Measurements from ENCODE around the gene TMEM196.

TMEM196 gene

DNA sequence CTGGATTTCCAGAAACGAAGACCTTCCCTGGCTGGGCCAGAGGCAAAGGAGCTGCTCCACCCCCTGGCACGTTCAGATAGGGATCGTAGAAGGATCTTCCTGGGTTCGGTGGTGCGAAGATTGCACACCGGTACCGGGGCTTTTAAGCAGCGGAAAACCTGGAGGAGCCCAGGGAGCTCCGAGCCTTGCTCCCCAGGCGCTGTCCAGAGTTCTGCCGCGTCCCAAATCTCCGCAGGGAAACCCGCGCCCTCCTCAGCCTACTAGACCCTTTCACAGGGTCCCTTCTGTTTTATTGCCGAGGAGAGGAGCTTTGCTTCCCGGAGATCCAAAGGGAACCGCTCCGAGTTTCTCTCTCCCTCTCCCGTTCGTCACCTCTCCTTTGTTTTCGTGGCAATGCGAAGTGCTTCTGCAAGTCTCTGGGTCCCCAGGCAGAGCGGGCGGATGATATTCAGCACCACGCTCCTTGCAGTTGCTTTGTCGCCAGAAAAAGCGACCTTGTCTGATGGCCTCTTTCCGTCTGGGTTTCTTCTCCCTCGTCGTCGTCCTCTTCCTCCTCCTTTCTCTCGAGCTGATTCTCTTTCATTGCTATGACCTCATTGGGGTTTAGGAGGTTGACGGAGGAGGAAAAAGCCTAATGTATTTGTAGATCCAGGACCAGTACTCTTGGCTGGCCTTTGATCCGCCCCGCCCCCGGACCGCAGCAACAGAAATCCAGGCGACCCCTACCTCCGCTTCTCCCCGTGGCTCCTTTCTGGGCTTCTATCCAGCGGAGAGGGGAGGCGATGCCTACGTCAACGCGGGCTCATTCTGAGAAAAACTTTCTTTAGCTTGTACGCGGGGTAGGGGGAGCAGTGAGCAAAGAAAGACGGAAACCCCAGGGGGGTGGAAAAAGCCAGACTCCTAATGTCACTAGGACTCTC lies at the start of gene TMEM196:
Gene TMEM196 (minus strand): TSS at position 777 of the 920 bp plus-strand sequence. CDS start 921 bp downstream, outside the sequence.
- no peak for DNase-seq

DNA sequence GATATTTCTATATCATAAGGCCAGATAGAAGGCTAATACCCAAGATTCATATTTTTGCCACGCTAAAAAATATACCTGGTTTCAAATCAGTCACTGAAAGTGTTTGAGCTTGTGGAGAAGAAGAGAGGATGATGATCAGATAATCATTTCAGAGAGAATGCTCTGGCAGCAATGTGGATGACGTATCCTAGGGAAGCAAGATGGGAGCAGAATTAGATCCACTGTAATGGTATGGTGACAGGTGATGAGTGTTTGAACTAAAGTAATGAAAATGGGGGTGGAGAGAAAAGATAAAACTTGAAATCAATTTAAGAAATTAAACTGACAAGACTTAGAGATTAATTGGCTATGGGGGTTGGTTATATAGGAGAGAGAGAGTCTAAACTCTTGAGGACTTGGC lies 42.7 kb upstream of the TMEM196 start:
- no peak for DNase-seq

DNA sequence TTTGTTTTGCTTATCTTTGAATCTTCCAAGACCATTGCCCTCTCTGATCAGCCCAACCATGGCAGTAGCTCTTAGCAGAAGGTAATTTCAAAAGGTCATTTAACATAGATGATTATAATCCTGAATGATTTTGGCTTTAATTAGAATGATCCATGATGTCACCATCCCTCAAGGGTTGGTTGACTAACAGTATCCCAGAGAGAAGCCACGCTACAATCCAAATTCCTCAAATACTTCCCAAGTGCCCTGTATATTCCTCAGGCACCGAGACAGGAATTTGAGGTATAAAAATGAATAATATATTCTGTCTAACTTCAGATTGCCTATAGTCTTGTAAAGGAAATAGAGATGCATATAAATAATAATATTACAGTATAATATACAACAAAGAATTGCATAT lies 42.1 kb upstream of the TMEM196 start:
- DNase-seq: no peak

DNA sequence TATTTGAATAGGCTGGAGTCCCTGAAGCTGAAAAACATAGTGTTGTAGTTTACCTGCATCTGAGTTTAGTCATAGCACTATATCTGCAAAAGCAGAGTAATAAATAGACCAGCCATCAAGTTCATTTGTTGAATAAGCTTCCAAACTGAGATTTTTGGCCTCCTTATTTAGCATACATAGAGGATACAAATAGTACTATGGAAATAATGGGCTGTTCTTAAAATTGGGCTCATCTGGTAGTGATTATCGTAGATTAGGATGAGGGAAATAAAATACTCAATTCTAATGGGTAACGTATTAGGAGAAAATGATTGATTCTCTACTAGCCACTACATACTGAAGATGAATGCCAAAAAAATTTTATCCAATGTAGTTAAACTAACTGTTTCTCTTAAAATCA lies 41.4 kb upstream of the TMEM196 start:
- no peak for DNase-seq

DNA sequence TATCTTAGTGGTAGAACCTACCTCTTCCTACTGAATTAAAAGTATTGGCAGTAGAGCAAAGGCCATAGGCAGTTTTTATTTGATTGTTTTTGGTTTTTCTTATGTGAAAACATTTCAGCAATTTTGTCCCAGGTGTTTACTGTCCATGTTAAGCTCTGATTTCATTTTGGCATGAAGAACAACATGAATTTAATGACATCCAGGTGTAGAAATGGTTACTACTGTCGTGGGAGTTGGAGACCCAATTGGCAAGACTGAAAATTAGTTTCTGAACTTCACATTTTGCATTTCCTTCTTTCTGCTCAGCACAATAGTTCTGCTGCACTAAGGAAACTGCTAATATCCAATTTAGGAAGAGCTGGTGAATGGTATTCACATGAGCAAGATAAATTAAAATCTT lies 38.0 kb upstream of the TMEM196 start:
- DNase-seq: no peak

DNA sequence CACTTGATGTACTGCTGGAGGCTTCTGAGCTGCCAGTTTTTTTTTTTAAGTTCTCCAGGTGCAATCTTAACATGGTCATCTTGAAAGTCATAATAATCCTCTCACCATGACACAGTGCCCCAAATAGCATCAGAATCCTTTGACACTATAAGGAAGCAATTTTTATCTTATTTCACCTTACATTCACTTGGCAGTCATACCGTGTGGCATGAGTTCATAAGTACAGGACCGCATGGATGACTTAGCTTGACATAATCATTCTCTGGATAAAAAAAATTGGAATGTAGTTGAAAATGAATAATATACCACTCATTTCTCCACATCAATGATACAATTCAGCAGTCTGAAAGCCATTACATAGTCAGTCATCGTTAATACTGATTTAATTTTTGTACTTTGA lies 25.6 kb upstream of the TMEM196 start:
- DNase-seq: no peak

DNA sequence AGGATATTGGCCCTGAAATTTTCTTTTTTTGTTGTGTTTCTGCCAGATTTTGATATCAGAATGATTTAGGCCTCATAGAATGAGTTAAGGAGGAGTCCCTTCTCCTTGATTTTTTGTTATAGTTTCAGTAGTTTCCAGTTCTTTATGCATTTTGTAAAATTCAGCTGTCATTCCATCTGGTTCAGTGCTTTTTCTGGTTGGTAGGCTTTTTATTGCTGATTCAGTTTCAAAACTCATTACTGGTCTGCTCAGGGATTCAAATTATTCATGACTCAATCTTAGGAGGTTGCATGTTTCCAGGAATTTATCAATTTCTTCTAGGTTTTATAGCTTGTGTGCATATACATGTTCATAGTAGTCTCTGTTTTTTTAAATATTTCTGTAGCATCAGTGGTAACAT lies 10.1 kb upstream of the TMEM196 start:
- DNase-seq: no peak

DNA sequence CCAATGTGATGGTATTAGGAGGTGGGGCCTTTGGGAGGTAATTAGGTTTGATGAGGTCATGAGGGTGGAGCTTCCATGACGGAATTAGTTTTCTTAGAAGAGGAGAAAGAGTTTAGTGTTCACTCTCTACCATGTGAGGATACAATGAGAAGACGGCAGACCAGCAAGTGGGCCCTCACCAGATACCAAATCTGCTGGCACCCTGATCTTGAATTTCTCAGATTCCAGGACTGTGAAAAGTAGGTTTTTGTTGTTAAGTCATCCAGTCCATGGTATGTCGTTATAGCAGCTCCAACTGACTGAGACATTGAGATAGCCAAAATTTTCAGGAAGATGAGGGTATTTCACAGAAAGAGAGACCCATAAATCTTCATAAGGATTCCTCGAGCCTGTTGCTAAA lies 3.6 kb upstream of the TMEM196 start:
- no peak for DNase-seq

DNA sequence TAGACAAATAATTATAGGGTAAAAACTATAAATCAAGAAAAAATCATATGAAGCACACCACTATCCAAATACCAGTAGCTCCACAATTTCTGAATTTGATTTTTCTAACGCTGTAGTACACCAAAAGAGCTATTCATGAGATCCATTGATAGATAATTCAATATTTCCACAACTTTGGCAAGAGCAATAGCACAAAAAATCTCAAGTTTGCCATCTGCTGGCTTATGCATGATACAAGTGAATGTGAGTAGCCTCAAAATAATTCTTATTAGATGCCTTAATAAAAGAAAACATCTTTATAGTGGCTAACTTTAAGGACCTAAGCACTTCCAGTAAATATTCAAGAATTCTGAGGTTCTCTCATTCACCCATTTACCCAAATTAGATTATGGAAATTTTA lies 2.2 kb upstream of the TMEM196 start:
- DNase-seq: no peak

DNA sequence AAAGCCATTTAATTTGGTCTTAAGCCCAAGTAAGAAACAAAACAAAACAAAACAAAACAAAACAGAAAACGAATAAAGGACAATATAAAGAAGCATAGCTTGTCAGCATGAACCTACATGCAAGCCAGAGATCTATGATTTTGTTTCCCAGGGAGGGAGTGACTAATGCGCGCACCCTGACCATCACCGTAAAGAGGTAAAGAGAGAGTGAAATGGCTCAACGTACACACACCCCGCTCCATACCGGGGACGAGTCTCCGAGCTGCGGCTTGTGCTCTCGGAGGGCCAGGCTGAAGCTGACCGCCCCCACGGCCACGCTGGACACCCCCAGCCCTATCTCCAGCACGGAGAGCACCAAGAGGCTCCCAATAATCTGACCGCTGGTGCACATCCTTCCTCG lies 1.1 kb downstream of the TMEM196 start:
- no peak for DNase-seq

DNA sequence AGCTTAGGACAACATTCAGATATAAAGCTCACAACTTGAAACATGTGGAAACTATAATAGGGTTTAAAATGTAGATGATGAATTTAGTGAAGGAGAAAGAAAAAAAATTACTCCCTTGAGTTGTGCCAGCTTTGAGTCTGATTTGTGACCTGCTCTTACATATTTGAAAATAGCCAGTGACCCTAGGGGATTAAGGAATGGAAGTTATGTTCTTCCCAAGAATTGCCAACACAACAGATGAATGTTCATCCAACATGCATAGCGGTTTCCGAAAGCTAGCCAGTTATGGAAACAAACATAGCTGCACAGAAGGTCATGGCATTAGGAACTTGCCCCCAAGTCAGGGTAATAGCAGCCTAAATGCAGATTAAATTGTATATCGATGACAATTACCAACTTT lies 10.8 kb downstream of the TMEM196 start:
- DNase-seq: no peak

DNA sequence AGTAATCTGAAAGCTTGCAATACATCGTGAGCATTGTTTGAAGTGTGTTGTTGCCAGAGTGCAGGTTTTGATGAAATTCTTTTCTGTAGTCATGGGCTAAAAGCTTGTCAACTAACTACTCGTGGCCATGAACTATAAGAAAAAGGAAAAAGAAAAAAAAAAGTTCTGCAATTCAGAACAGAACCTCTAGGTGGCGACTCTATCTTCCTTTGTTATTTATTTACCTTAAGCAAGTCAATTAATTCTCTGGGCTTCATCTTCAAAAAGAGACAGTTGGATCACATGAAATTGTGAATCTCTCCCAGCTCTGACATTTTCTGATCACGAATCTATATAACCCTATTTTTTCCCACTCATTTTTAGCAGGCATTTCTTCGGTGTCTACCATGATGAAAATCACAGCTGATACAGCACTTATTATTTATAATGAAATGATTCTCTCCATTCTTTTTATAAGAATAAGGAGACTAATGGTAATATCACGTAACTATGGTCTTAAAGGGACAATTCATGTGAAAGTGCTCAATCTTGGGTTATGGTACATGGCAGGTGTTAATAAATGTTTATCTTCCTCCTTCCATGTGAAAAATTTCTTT lies 18.8 kb downstream of the TMEM196 start:
- DNase-seq: peak; percentile 7 to 79

DNA sequence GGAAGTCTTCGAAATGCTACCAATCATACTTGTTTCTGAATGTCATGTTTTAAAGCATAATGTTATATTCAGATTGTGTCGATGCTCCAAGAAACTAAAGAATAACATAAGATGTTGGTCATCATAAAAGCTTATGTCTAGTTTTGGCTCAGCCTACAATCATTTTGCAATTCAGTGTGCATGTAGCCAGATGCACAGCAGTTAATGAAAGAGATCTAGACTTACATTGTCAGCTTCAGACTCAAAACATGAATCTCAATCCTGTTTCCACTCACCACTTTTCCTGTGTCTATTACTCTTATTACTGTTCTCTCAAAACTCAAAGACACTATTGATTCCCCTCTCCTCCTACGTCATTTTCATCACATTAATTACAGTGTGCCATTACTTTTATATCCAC lies 21.4 kb downstream of the TMEM196 start:
- no peak for DNase-seq

DNA sequence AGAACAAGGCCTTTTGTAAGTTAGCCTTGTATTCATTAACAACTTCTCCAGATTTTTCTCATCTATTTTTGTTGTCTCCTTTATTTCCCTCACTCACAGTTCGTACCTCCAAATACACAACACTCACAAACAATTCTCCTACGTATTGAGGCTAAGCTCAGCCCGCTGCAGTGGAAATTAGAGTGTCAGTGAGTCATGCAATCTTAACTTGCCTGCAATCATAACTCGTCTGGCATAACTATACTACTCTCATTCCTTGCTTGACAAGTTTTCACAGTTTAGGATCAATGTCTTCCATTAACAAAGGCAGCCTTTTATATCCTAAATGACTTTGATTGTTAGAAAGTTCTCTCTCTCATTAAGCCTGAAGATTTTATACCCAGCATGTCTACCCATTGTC lies 23.8 kb downstream of the TMEM196 start:
- no peak for DNase-seq

DNA sequence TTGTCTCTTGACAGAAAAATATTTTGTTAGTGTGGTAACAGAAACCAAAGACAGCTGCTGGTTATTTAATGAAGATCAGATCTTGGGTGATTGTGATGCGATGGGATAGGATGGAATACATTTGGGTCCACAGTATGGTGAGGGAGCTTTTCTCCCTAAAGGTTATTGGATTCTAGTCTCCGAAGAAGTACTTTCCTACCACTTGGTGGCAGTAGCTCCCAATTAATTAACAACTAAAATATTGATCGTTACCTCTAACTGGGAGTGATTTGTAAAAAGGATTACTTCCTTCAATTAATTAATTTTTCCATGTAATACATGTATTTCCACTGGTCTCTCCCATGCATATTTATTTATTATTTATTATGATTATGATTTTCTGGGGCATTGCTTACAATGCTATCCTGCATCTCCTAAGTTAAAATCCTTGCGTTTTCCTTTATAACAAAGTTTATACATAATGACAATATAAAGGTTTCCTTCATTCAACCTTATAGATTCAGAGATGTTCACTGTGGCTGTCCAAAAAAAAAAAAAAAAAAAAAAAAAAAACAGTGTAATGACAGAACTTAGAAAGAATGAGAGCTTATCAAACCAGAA lies 25.6 kb downstream of the TMEM196 start:
- DNase-seq: peak in 1 of 2 experiments; percentile 60

DNA sequence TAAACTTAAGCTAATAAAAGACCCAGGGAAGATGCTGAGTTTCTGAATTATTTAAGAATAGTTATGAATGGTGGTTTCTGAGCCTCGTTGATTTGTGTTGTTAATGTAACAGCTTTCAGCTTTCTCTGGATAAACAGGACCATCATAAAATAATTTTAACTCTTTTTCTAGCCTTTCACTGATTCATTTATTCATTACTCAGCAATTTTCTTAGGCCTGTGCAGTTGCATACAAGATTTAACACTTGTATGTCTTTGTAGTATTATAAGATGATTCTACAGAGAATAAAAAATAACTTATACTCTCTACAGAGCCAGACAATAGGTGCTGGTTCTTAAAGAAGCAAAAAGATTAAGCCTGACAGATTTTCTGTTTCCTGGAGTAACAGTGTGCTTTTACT lies 29.3 kb downstream of the TMEM196 start:
- DNase-seq: no peak

DNA sequence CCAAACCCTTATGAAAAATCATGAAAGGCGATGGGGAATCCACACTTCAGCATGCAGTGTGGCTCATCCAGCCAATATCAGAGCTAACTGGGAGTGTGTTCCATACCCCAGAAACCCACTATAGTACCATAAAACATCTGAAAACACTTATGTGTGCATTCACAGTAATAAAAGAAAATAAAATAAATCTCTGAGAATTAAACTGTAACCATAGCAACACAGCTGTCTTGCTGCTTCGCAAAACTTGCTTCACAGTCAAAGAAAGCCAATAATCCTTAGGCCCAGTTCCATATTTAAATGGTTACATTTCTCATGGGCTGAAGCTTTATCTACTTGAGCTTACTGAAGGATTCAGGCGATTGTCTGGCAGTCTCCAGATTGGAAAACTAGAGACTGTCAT lies 44.7 kb downstream of the TMEM196 start:
- no peak for DNase-seq

DNA sequence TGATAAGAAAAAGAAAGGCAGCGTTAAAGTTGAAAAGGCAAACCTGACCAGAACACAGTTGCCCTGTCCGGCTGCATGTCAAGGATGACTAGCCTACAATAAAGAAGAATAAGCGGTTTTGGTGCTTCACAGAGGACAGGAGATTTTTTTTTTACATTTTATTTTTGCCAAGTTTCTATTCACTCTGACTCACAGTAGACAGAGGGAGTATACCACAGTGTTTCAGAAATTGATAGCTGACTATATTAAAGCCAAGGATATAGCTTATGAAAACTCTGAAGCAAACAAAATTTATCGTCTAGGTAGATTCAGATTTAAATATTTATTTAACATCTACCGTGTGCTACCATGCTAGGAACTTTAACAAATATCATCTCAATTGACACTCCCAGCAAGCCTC lies 47.6 kb downstream of the TMEM196 start:
- no peak for DNase-seq

DNA sequence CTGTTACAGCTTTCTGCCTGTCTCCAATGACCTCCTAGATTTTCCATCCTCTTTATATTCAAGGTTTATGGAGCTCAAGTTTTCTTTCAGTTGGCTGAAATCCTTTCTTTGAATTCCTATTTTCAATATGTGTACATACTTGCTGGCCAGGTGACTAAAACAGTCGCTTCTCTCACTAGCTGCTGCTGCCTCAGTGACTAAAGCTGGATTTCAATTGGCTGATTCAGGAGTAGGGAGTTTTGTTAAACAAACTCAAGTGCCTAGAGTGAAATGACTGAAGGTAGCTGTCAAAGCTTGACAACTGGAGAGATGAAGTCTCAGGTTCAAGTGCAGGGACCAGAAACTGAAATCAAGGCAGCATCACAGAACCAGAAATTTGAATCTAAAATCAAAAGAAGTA lies 57.9 kb downstream of the TMEM196 start:
- no peak for DNase-seq

DNA sequence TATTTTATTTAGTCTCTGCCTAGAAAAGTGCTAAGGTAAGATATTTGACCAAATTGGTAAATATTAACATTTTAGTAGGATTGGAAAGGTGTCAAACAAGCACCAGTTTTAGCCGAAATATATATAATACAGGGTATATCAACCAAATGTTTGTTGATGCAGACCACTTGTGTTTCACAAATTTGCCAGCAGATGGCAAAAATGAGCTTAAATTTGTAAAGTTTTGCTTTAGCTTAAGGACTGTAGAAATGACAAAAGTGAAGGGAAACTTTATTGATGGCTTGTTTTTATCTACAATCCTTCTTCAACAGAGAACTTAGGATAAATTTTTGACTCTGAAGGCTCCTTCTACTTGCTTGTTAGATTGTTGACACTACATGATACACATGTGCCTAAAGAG lies 59.7 kb downstream of the TMEM196 start:
- DNase-seq: peak in 1 of 2 experiments; percentile 52

DNA sequence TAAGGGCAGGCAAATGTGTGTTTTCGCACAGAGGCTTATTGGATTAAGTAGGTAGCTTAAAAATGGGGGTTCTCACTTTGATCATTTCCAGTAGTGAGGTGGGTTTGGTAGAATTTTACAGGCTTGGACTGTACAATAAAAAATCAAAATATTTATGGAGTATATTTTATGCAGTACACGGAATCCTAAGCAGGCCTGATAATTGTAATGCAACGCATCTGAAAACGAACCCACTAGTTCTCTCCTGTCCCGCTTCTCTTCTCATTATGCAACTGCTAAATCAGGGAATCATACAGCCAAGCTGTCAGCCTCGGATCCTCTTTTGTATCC lies 64.2 kb downstream of the TMEM196 start:
- DNase-seq: no peak

DNA sequence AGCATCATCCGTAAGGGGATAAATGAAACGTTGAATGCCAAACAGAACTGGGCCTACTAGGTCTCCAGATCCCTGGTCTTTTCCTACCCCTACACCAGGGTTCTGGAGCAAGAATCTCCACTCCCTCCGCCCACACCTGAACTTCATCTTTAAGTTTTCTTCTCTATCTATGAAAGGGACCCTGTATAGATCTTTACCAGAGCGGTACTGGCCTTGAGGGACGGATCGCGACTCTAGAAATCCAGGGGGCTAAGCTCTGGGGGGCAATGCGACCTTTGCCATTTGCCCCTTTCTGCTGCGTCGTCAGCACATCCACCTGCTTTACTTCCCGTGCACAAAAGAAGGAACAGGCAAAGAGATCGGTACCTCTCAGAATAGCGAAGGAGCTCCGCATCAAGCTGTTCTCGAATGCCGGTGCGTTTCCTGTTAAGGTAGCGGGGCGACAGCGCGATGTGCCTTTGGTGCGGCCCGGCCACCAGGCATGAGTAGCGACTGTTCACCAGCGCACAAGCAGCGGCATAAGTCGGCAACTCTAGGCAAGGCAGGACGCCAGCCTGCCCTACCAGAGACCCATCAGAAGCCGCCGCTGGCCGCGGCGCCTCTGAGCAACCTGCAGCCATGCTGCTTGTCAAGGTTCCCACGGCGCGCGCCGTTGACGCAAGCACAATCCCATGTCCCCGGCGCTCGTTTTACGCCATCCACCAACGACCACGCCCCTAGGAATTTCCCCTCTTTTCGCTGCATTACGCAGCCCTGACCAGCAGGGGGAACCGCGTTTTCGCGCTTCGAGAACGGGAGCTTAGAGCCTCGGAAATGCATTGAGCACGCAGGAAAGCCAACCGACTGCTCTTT lies 64.8 kb downstream of the TMEM196 start, which contains the start of gene POLR1F:
Gene POLR1F (minus strand): TSS at position 641 of the 852 bp plus-strand sequence. CDS start 21 bp downstream, at position 620.
- DNase-seq: peak; percentile 89 to 97

DNA sequence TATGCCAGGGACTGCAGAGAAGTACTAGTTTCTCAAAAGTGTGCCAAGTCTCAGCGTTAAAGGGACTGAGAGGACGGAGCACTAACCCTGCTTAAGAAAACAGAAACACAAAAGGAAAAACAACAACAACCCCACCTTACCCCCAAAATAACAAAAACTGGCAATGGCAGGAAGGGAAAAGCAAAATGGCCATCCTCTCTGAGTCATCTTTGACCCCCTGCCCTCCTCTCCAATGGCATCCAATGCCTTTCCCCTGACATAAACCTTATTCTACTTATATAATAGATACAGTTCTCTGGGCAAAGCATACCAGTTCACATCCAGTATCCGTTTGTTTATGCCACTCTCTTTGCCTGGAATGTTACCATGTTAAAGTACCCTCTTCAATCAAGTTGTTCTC lies 66.2 kb downstream of the TMEM196 start:
- no peak for DNase-seq
